Measurements from ENCODE around the gene KCNMA1.

The KCNMA1 gene

GRCh38 chr10:77177589-77177988 is 460.0 kb downstream of the KCNMA1 start:
- DNase-seq (ENCODE audit: low spot score) = no peak

- no peak for DNase-seq (ENCODE audit: low spot score)
Measured at GRCh38 chr10:77177161-77177560, 460.4 kb downstream of the KCNMA1 start.

- no peak for DNase-seq (ENCODE audit: low spot score)
Measured at GRCh38 chr10:77176232-77176631, 461.4 kb downstream of the KCNMA1 start.

GRCh38 chr10:77175631-77176222 is 461.9 kb downstream of the KCNMA1 start:
- DNase-seq (ENCODE audit: low spot score) = no peak

DNA sequence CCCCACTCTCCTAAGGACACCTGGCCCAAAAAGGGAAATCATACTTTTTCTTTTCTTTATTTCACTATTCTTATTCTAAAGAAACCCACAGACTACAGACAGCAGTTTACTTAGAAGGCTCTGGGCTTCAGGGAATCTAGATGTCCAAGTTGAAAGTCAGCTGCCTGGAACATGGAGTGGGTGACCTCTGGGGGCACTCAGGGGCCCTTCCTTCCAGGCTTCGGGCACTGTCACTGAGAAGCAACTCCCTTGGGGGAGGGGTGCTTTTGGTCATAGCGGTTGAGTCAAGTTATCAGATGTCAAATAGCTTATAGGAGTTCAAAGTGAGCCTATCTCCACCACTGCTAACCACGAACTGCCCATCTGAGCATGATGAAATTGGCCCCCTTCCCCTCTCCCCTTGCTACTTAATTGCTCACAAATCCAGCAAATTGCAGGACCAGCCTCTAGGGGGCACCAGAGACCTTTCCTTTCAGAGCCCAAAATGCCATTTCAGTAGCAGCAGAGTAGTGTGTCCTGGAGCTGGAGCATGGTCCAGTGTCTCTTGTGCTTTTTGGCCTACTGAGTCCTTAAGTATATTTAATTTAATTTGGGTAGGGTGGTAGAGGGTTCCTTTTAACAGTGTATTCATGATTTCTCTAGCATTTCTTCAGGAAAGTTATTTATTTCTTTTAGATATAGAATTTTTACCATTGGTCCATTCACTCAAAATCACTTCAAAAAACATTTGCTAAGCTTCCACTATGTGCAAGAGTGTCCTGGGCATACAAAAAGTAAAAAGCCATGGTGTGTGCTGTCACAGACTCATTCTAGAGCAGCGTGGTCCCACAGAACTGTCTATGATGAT is 463.8 kb downstream of the KCNMA1 start:
- peak; percentile 87 for DNase-seq (ENCODE audit: low spot score)

DNA sequence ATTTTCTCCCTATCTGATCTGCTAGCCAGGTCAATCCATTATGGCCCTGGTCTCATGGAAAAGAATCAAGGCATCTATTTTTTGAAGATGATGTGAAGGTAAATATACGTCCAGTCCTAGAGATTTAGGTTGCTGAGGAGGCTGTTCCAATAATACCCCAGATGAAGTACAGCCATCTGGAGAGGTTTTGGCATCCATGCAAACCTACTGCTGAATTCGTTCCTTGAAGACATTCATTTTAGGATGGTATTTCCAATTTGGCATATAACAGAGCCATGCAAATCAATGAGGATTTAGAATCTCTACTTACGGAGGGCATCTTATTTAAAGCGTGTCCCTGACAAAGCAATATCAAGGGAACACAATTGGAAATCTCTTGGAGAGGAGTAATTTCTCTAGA is 465.5 kb downstream of the KCNMA1 start:
- no peak for DNase-seq (ENCODE audit: low spot score)

DNA sequence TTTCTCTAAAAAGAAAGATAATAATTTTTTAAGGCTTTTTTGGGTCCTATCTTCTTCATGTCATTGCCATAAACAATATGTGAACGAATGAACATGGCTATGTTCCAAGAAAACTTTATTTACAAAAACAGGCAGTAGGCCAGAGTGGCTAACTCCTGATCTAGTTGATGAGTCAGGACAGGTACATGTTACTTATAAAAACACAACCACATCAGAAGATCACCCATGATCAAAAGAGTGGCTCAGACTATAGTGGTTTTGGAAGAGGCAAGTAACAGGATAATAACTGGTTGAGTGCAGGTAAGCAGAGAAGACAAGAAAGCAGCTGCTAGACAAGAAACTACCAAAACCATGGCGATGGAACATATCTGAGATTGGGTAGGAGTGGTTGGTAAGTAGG is 468.7 kb downstream of the KCNMA1 start:
- no peak for DNase-seq (ENCODE audit: low spot score)

GRCh38 chr10:77168161-77168560 is 469.4 kb downstream of the KCNMA1 start:
- DNase-seq (ENCODE audit: low spot score) = no peak

DNA sequence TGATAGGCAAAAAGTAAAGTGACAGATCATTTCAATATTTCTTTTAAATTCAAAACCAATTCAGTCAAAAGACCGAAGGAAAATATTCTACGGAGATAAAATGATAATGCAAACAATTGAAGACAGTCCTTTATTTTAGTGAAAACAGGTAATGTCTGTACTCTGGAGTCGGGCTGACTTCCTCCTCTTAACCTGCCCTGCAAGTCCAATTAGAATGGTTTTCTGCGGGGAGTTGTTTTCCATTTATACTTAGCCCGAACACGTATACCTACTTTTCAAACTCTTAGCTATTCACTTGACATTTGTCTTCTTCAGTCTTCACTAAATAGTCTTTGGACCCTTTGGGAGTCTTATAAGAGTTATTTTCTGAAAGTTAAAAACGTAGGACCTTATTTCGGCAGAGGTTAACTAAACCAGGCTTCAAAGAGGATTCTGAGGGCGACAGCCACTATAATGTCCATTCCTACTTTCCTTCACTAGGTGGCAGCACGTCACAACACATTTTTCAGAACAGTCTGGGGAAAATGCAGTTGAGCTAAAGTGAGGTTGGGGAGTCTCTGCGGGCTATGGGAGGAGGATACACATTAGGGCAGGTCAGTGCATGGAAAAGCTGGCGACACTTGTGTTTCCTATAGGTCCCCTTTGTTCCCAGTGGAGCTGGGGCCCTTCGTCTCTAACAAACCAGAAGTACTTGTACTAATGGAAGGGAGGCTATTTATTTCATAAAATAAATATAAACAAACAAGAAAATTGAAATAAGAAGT is 472.0 kb downstream of the KCNMA1 start:
- peak; percentile 69 for DNase-seq (ENCODE audit: low spot score)

- no peak for DNase-seq (ENCODE audit: low spot score)
Measured at GRCh38 chr10:77164616-77165311, 472.8 kb downstream of the KCNMA1 start.

DNA sequence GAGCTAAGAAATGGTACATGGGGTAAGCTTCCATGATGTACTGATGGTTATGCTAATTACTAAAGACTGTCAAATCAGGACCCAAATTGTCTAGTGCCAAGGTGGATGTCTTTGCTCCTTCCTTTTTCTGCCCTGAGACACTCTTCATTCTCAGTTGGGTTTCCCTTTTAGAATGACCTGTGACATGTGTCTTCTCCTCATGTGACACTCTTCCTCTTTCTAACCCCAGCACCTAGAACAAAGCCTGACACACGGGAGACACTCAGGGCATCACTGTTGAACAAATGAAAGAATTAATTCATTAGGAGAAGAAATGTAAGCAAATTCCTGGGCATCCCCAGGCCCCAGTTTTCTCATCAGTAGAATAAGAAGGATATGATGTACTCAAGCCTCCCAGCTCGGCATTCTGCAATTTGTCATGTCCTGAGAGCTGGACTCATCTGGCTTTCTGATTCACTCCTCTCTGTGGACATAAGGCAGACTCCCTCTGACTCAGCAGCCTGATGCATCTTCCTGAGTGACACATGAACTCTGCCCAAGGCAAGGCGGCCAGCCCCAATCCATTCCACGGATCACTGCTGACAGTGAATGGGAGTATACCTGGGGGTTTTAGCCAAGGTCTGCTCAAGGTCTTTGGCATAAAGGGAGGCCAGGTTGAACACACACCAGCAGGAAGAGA is 473.8 kb downstream of the KCNMA1 start:
- DNase-seq (ENCODE audit: low spot score) = no peak

DNA sequence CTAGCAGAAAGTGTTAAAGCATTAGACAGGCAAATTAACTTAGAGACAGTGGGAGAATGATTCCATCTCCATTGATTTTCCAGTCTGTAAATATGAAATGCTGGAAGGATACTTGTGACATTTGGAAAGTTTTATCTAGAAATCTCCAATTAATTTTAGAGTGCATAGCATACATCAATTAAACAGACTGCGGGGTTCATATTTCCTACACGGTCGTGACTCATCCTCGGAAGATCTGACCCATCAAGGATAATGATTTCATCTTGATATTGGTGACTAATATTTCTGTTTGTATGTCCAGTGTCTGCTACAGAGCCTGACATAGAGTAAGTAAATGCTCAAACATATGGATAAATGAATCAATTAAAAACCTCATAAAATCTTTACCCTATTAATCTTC is 474.9 kb downstream of the KCNMA1 start:
- no peak for DNase-seq (ENCODE audit: low spot score)

GRCh38 chr10:77160679-77161078 is 476.9 kb downstream of the KCNMA1 start:
- no peak for DNase-seq (ENCODE audit: low spot score)

GRCh38 chr10:77159538-77160110 is 478.0 kb downstream of the KCNMA1 start:
- DNase-seq (ENCODE audit: low spot score) = no peak

DNA sequence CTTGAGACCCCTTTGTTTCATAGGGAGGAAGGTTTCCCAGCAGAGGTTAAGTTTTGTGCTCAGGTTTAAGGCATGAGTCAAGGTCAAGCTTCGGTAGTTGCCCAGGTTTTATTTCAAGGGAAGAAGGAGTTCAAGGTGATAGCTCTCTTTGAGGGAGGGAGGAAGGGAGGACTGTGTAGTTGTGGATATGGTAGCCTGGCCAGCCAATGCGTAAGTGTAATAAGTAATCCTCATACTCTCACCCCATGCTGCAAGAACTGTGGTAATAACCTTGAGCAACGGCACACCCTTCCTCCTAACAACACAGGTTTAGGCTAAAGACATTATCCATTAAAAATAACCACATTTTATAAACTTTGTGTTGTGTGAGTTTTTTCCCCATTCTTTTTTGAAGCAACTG is 478.9 kb downstream of the KCNMA1 start:
- DNase-seq (ENCODE audit: low spot score) = no peak

DNA sequence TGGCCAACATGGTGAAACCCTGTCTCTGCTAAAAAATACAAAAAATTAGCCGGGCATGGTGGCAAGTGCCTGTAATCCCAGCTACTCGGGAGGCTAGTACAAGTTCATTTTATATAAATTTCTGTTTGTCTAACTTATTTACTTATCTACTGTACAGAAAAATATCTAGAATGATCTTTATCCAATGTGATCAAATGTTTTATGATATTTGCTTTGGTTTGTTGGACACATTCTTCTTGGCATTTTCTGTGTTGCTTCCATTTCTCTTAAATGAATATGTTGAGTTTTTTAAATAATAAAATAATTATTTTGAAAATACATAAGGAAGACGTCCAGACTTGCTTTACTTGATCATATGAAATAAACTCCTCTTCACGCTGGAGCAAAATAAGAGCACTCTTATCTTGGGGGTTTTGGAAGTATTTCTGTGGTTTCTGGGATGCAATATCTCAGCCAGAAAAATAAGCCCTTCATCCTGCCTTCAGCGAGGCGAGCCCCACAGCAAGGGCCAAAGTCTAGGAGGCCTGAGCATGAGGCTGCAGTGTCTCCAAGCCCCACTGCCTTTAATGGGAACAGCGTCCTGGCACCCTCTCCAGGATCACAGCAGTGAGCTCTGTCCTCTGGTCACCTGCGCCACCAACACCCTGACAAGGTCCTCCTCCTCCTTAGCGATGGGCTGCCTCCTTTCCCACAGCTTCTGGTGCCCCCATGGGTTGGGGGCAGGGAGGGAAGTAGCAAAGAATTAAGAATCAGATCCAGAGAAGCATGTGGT is 480.2 kb downstream of the KCNMA1 start:
- no peak for DNase-seq (ENCODE audit: low spot score)

- DNase-seq (ENCODE audit: low spot score) = no peak
Measured at GRCh38 chr10:77156406-77156879, 481.2 kb downstream of the KCNMA1 start.

GRCh38 chr10:77152256-77152655 is 485.4 kb downstream of the KCNMA1 start:
- no peak for DNase-seq (ENCODE audit: low spot score)

DNA sequence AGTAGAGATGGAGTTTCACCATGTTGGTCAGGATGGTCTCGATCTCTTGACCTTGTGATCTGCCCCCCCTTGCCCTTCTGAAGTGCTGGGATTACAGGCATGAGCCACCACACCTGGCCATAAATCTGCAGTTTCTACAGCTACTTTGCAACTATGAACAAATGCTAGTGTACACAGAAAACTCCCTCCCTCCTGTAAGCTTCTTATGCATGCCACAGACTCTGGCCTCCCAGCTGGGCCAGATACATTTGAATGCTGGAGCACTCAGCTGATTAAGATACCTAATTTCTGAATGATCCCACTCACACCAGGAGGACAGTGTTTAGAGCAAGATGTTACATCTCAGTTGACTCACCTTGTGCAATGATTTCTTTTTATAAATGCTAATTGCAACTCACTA is 486.2 kb downstream of the KCNMA1 start:
- DNase-seq (ENCODE audit: low spot score) = no peak

- no peak for DNase-seq (ENCODE audit: low spot score)
Measured at GRCh38 chr10:77149706-77150105, 487.9 kb downstream of the KCNMA1 start.
